K562 (cell line): ENCODE results near the gene EXOC4. TPM values are rescaled to one million over a fixed set of nuclear protein-coding genes. Genes with fewer than 3 reads are reported as not detected.

Source experiments
- ATAC-seq: fragments of 200-7000 bp; cut with Tn5 transposase; 3 replicates; pipeline ENCODE4 v1.9.1; 2020; ENCODE audit warnings: moderate library complexity
- BruUV-seq: library from RNA; stranded (reverse); fragments of 400-500 nt; replicated peaks from 2 replicates; lab custom pipeline; 2021; lab: Mats Ljungman, UMichigan
- CTCF ChIA-PET: fragments of 300-600 bp; formaldehyde crosslinking; extraction: SDS; loops from one replicate; lab custom pipeline; 2021; ENCODE audit warnings: low intra/inter-chr PET ratio; lab: Yijun Ruan, JAX
- POLR2A ChIA-PET: fragments of 300-600, 350-650 bp; sonication (Branson Sonifier 250); formaldehyde crosslinking; extraction: SDS; loops from one replicate; lab custom pipeline; 2021; ENCODE audit warnings: antibody characterized with exemption, inconsistent platforms; lab: Yijun Ruan, JAX
- DNase-seq, 4 experiments: peaks; one replicate each; pipeline versions ENCODE4 v3.0.0 to v3.0.0-alpha.2; 2011 to 2018; ENCODE audit warnings: low spot score in 3 of 4, mixed read lengths in 3 of 4; ENCODE audit errors: extremely low read depth in 1 of 4
- FAIRE-seq: peaks from 2 replicates; lab custom pipeline; 2011; peaks lifted over from hg19 to GRCh38; lab: Jason Lieb, UNC
- H2AFZ ChIP-seq: 2 replicates; pipeline ENCODE4 v1.6.0; 2011; ENCODE audit warnings: low read depth, low read length, control low read depth, inconsistent platforms
- H3K27ac ChIP-seq: fragments of 200-600 bp; 3 replicates; pipeline ENCODE4 v1.8.0; 2011; ENCODE audit warnings: low read depth, mild to moderate bottlenecking, control low read depth, inconsistent platforms, low read length, moderate library complexity, mixed read lengths; ENCODE audit errors: extremely low read depth
- H3K27me3 ChIP-seq, 2 experiments: fragments of 300-600 bp in 1 of 2; 2 replicates in 1 of 2; 3 replicates in 1 of 2; pipeline versions ENCODE4 v1.6.0 to v1.8.0; 2011; ENCODE audit warnings: inconsistent platforms in 2 of 2, low read length in 2 of 2, mild to moderate bottlenecking in 1 of 2, mixed read lengths in 1 of 2, moderate library complexity in 1 of 2; ENCODE audit not compliant: control insufficient read depth in 2 of 2, insufficient read depth in 2 of 2
- H3K36me3 ChIP-seq: fragments of 300-600 bp; 3 replicates; pipeline ENCODE4 v1.8.0; 2011; ENCODE audit warnings: mild to moderate bottlenecking, low read length, inconsistent platforms; ENCODE audit not compliant: control insufficient read depth, insufficient read depth
- H3K4me1 ChIP-seq, 2 experiments: fragments of 200-600 bp in 1 of 2; replicated peaks in 1 of 2; 2 replicates in 1 of 2; 3 replicates in 1 of 2; pipeline versions ENCODE4 v1.5.1 to v1.8.0; 2011; ENCODE audit warnings: inconsistent platforms in 2 of 2, low read length in 2 of 2, mild to moderate bottlenecking in 1 of 2, mixed read lengths in 1 of 2, moderate library complexity in 1 of 2; ENCODE audit not compliant: control insufficient read depth in 2 of 2, insufficient read depth in 2 of 2
- H3K4me2 ChIP-seq: 2 replicates; pipeline ENCODE4 v1.6.1; 2011; ENCODE audit warnings: low read length, control low read depth, inconsistent platforms, mixed read lengths; ENCODE audit not compliant: insufficient read depth
- H3K4me3 ChIP-seq: fragments of 200-600 bp; sonication (generic), shearing (Covaris generic); 2 replicates; pipeline ENCODE4 v1.5.1; 2016; ENCODE audit warnings: control low read depth, inconsistent platforms
- H3K79me2 ChIP-seq: fragments of 200-600 bp; 3 replicates; pipeline ENCODE4 v1.8.0; 2011; ENCODE audit warnings: low read length, inconsistent platforms; ENCODE audit not compliant: control insufficient read depth, insufficient read depth
- H3K9ac ChIP-seq, 2 experiments: 2 replicates each; pipeline versions ENCODE4 v1.6.0 to v1.6.1; 2011; ENCODE audit warnings: low read depth in 2 of 2, low read length in 2 of 2, control low read depth in 1 of 2, inconsistent platforms in 1 of 2, mild to moderate bottlenecking in 1 of 2, mixed read lengths in 1 of 2; ENCODE audit not compliant: insufficient read depth in 1 of 2
- H3K9me1 ChIP-seq: one replicate; pipeline ENCODE4 v1.6.0; 2011; ENCODE audit warnings: inconsistent platforms, mild to moderate bottlenecking, low read length, moderate library complexity; ENCODE audit not compliant: control insufficient read depth, insufficient read depth
- H3K9me3 ChIP-seq: replicated peaks from 2 replicates; pipeline ENCODE4 v1.5.1; 2011; ENCODE audit warnings: low read depth, low read length, inconsistent platforms; ENCODE audit not compliant: control insufficient read depth, insufficient read depth
- H4K20me1 ChIP-seq: replicated peaks from 2 replicates; pipeline ENCODE4 v1.6.1; 2011; ENCODE audit warnings: low read length, inconsistent platforms, mixed read lengths; ENCODE audit not compliant: control insufficient read depth, insufficient read depth
- BRD4 ChIP-seq: fragments of 200-600 bp; sonication (generic); IDR thresholded peaks from 2 replicates; pipeline ENCODE4 v1.6.1; 2017; ENCODE audit warnings: inconsistent platforms
- DNMT1 ChIP-seq: fragments of 450-650 bp; IDR thresholded peaks from 2 replicates; pipeline ENCODE4 v1.6.1; 2016; ENCODE audit warnings: antibody characterized with exemption, mild to moderate bottlenecking
- FOSL1 ChIP-seq: fragments of 200-800 bp; sonication (Bioruptor generic); conservative IDR thresholded peaks from 2 replicates; pipeline ENCODE4 v1.6.1; 2016; ENCODE audit warnings: missing genetic modification characterization, missing compliant biosample characterization
- GTF2A2 ChIP-seq: IDR thresholded peaks from 2 replicates; pipeline ENCODE4 v1.6.1; 2016; ENCODE audit warnings: mild to moderate bottlenecking, missing genetic modification characterization, missing compliant biosample characterization
- ZNF224 ChIP-seq: sonication (generic); formaldehyde crosslinking; IDR thresholded peaks from 2 replicates; pipeline ENCODE4 v1.8.0; 2022; ENCODE audit warnings: mild to moderate bottlenecking, missing genetic modification reagents
- WGBS: fragments of 100-300 bp; shearing (Covaris generic); methylation state at CpG from one replicate; pipeline ENCODE4 v1.1.6; 2016; ENCODE audit warnings: low coverage, mixed read lengths; ENCODE audit not compliant: insufficient coverage; ENCODE audit errors: missing lambda C conversion rate; 5-methylcytosine and 5-hydroxymethylcytosine counted together
- in situ Hi-C: fragments of 300-500 bp; cut with MboI; formaldehyde crosslinking; loops from 4 replicates; pipeline ENCODE4 v1.15.0; 2018; ENCODE audit warnings: inconsistent platforms, mixed read lengths
- intact Hi-C: fragments of 100-400 bp; cut with micrococcal nuclease; formaldehyde crosslinking; loops from 2 replicates; pipeline ENCODE4 v1.14.2; 2022
- polyA plus RNA-seq, 8 experiments: library from polyadenylated mRNA; depleted of rRNA in 4 of 8; stranded (reverse) in 5 of 8; unstranded in 3 of 8; fragments of >200 nt; fragmentation: Nextera tagmentation in 2 of 8; fragmentation: Illumina TruSeq in 1 of 8; extraction: Ambion mirVana in 2 of 8; extraction: Trizol in 1 of 8; gene quantifications; 2 replicates each; pipeline versions ENCODE4 v1.2.1 to v1.2.3, GENCODE V29; 2011 to 2014; ENCODE audit warnings: inconsistent platforms in 1 of 8, missing spikeins in 1 of 8
- total RNA-seq, 7 experiments: library from RNA; depleted of rRNA in 6 of 7; stranded (reverse); fragments of >200 nt in 6 of 7; fragmentation: Illumina TruSeq in 2 of 7; extraction: Trizol in 2 of 7; gene quantifications; 2 replicates each; pipeline versions ENCODE4 v1.2.1 to v1.2.3, GENCODE V29; 2011 to 2021; ENCODE audit warnings: low replicate concordance in 1 of 7
- TF ChIP-seq, protein P1 (sequence below): fragments of 250-450 bp; sonication (Bioruptor Pico); IDR thresholded peaks from 2 replicates; pipeline ENCODE4 v1.5.0; 2020; ENCODE audit warnings: mild to moderate bottlenecking, borderline replicate concordance
- TF ChIP-seq, protein P2 (sequence below): fragments of 250-450 bp; sonication (Bioruptor Pico); IDR thresholded peaks from 2 replicates; pipeline ENCODE4 v1.5.0; 2021; ENCODE audit warnings: mild to moderate bottlenecking, moderate library complexity
- TF ChIP-seq, protein P3 (sequence below), 2 experiments: fragments of 450-650 bp; IDR thresholded peaks; 2 replicates each; pipeline ENCODE4 v1.6.1; 2018; ENCODE audit warnings: mild to moderate bottlenecking in 2 of 2, low read depth in 1 of 2; ENCODE audit not compliant: partially characterized antibody in 2 of 2
- TF ChIP-seq, protein P4 (sequence below): fragments of 450-650 bp; conservative IDR thresholded peaks from 2 replicates; pipeline ENCODE4 v1.6.1; 2016; ENCODE audit warnings: missing genetic modification characterization, low read depth, mild to moderate bottlenecking, control low read depth, missing compliant biosample characterization

EXOC4 gene
- total and polyA plus RNA-seq, 9 of the 15 experiments (the other 6 are each of a cell fraction or from before 2014, with no cell fraction given) = 18.5 to 73.1 (median 46.6) TPM

DNA sequence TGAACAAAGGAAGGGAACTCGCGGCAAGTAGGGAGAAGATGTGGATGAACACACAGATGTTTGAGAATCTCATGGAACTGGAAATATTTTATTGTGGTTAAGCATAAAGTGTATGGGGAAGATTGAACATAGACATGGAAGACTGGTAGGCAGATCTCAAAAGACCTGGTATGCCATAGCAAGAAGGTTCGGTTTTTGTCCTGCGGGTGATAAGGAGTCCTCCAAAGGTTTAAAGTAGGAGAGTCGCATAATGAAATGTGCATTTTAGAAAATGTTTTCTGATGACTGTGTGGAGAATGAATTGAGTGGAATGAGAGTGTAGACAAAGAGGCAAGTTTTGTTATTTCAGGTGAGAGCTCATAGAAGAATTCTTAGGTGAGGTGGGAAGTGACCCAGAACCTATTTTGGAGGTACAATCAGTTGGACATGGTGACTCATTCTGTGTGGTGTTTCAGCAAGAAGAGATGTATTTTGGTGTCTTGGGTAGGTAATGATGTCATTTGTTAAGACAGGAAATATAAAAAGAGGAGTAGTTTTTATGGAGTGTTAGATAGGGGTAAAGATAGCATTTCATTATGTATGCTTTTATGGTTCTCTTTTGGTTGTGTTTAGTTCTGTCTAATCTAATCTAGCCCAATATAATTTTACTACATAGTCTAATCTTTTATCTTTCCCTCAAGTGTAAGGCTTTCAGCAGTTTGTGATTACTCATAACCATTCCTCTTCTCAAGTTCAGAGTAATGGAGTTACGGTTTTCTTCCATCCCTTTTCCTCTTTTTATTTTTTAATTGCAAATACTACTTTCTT lies 239.2 kb downstream of the EXOC4 start:
- Histone ChIP-seq H3K27me3 (no peaks in the 10 kb centered on the region), H2AFZ (no peak overlapping the region), H3K27ac (no peak overlapping the region), H4K20me1 (no peaks in the 10 kb centered on the region), H3K79me2 (no peaks in the 10 kb centered on the region), H3K9me1 (no peaks in the 10 kb centered on the region), H3K4me2 (0 out of 2 replicates have a peak overlapping the region, but pooled peaks have one; percentile 4), H3K4me1 (peaks cover 0 to 12% of the 10 kb centered on the region in 2 experiments; a peak in 2 of 5 replicates), H3K9me3 (no peaks in the 10 kb centered on the region), H3K36me3 (no peaks in the 10 kb centered on the region; the same call in 2 of the 3 replicates), H3K9ac (no peak overlapping the region), H3K4me3 (no peak overlapping the region)
- ATAC-seq = peak; percentile 55
- peak in 2 of 4 experiments; percentile 20 to 26 for DNase-seq
- BruUV-seq = no TSS peak
- CTCF ChIA-PET = no interaction called here
- POLR2A ChIA-PET = interaction anchor here (0.9 kb wide), 1 partner anchor 9 kb away, joined by 3 read pairs; no protein-coding TSS in a partner anchor
- WGBS = 79% methylated on average over 6 of the region's 6 CpGs
- intact Hi-C loops (no loop called here), in situ Hi-C loops (no loop called here)
- FAIRE-seq = no peak
- TF ChIP-seq, protein P1, sequence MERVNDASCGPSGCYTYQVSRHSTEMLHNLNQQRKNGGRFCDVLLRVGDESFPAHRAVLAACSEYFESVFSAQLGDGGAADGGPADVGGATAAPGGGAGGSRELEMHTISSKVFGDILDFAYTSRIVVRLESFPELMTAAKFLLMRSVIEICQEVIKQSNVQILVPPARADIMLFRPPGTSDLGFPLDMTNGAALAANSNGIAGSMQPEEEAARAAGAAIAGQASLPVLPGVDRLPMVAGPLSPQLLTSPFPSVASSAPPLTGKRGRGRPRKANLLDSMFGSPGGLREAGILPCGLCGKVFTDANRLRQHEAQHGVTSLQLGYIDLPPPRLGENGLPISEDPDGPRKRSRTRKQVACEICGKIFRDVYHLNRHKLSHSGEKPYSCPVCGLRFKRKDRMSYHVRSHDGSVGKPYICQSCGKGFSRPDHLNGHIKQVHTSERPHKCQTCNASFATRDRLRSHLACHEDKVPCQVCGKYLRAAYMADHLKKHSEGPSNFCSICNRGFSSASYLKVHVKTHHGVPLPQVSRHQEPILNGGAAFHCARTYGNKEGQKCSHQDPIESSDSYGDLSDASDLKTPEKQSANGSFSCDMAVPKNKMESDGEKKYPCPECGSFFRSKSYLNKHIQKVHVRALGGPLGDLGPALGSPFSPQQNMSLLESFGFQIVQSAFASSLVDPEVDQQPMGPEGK (CRISPR knock-in tag) = no peak
- TF ChIP-seq, protein P2, sequence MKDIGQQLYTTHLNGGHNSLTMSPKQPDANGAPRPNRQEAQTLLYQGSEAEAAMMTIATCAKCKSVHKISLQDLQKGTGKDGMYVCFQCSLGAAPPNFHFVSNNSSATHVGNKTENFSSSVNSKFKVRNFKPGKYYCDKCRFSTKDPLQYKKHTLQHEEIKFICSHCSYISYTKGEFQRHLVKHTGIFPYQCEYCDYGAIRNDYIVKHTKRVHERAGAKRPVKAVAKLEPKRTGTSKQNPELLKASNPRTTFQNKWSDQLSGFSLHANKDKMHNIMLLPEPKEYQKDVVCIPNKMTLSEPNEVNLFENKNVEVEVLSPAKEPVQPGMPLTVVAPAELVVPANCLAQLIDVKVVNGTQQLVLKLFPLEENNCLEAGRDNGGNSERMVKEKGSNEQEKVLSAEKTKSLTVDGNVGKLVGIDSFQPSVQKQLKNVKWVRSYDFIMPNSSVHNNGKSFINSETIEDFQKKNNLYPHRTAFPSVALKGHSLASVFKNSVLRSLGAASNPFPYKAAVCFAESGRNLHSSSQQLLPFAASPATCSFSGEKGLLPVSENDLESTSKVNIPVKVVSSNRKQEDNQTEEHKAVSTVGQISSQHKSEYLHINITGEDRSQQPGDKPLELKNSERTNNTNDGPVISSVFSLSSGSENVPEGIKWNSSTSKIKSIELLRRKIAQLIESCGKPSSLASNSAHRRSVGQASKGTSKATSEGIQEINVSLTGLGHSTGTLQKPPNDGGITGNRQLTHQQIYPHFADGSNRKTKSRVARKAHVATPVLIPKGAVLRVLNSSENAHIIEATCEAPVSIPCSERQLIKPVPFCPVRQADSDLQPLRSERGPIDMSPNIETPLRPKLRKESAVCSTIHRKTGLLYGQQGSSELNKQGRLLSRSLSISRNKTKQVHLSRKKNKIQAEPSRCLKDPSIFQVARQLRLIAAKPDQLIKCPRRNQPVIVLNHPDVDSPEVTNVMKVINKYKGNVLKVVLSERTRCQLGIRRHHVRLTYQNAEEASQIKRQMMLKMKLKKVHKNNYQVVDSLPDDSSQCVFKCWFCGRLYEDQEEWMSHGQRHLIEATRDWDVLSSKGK = no peak
- TF ChIP-seq, protein P3, sequence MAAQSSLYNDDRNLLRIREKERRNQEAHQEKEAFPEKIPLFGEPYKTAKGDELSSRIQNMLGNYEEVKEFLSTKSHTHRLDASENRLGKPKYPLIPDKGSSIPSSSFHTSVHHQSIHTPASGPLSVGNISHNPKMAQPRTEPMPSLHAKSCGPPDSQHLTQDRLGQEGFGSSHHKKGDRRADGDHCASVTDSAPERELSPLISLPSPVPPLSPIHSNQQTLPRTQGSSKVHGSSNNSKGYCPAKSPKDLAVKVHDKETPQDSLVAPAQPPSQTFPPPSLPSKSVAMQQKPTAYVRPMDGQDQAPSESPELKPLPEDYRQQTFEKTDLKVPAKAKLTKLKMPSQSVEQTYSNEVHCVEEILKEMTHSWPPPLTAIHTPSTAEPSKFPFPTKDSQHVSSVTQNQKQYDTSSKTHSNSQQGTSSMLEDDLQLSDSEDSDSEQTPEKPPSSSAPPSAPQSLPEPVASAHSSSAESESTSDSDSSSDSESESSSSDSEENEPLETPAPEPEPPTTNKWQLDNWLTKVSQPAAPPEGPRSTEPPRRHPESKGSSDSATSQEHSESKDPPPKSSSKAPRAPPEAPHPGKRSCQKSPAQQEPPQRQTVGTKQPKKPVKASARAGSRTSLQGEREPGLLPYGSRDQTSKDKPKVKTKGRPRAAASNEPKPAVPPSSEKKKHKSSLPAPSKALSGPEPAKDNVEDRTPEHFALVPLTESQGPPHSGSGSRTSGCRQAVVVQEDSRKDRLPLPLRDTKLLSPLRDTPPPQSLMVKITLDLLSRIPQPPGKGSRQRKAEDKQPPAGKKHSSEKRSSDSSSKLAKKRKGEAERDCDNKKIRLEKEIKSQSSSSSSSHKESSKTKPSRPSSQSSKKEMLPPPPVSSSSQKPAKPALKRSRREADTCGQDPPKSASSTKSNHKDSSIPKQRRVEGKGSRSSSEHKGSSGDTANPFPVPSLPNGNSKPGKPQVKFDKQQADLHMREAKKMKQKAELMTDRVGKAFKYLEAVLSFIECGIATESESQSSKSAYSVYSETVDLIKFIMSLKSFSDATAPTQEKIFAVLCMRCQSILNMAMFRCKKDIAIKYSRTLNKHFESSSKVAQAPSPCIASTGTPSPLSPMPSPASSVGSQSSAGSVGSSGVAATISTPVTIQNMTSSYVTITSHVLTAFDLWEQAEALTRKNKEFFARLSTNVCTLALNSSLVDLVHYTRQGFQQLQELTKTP (IDR thresholded peaks at IDR 0.05; ENCODE audit: low read depth in 1 of 2, partially characterized antibody in 2 of 2) = no peak
- no peak for TF ChIP-seq DNMT1
- peak; percentile 86 for TF ChIP-seq FOSL1
- no peak for TF ChIP-seq GTF2A2 (tag)
- TF ChIP-seq, protein P4, sequence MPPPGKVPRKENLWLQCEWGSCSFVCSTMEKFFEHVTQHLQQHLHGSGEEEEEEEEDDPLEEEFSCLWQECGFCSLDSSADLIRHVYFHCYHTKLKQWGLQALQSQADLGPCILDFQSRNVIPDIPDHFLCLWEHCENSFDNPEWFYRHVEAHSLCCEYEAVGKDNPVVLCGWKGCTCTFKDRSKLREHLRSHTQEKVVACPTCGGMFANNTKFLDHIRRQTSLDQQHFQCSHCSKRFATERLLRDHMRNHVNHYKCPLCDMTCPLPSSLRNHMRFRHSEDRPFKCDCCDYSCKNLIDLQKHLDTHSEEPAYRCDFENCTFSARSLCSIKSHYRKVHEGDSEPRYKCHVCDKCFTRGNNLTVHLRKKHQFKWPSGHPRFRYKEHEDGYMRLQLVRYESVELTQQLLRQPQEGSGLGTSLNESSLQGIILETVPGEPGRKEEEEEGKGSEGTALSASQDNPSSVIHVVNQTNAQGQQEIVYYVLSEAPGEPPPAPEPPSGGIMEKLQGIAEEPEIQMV (tag) = no peak
- TF ChIP-seq ZNF224 (CRISPR knock-in tag) = no peak
- TF ChIP-seq BRD4 = no peak
